WTC11 (cell line): Measurements from ENCODE around the gene ITGB1BP2. TPM values are rescaled to one million over a fixed set of nuclear protein-coding genes. Genes with fewer than 3 reads are reported as not detected.
A peak's percentile ranks its signal among the peaks of the same experiment; 100 is the strongest.

Experiments
- ATAC-seq: fragments of 200-7000 bp; cut with Tn5 transposase; 2 replicates; pipeline ENCODE4 v1.10.0; 2021; ENCODE audit warnings: mild to moderate bottlenecking, moderate library complexity
- CTCF ChIA-PET: fragments of 300-600 bp; sonication (Branson Sonifier 250); formaldehyde crosslinking; loops from one replicate; lab custom pipeline; 2021; ENCODE audit warnings: antibody characterized with exemption; lab: Charles Lee
- POLR2A ChIA-PET: fragments of 350-600 bp; sonication (Branson Sonifier 250); formaldehyde crosslinking; loops from one replicate; lab custom pipeline; 2021; ENCODE audit warnings: antibody characterized with exemption; lab: Charles Lee
- DNase-seq: peaks from one replicate; pipeline ENCODE4 v3.0.0; 2021; ENCODE audit warnings: low spot score
- H3K27ac Mint-ChIP-seq: 2 replicates; pipeline ENCODE4 v1.8.0; 2021; ENCODE audit warnings: mixed read lengths
- H3K27me3 Mint-ChIP-seq: 2 replicates; pipeline ENCODE4 v1.8.0; 2021; ENCODE audit warnings: low read depth, mild to moderate bottlenecking, moderate library complexity, mixed read lengths
- H3K36me3 Mint-ChIP-seq: 2 replicates; pipeline ENCODE4 v1.8.0; 2021; ENCODE audit warnings: mixed read lengths
- H3K4me1 Mint-ChIP-seq: 2 replicates; pipeline ENCODE4 v1.8.0; 2022; ENCODE audit warnings: mixed read lengths
- H3K4me3 Mint-ChIP-seq: 2 replicates; pipeline ENCODE4 v1.8.0; 2021; ENCODE audit warnings: mild to moderate bottlenecking, moderate library complexity, mixed read lengths
- H3K9me3 Mint-ChIP-seq: 2 replicates; pipeline ENCODE4 v1.8.0; 2021; ENCODE audit warnings: mixed read lengths
- AFF4 ChIP-seq: sonication (generic); formaldehyde crosslinking; IDR thresholded peaks from 2 replicates; pipeline ENCODE4 v1.8.1; 2023; ENCODE audit warnings: mild to moderate bottlenecking, missing genetic modification reagents, borderline replicate concordance
- CREB1 ChIP-seq: sonication (generic); formaldehyde crosslinking; IDR thresholded peaks from 2 replicates; pipeline ENCODE4 v1.8.0; 2023; ENCODE audit warnings: mild to moderate bottlenecking, missing genetic modification reagents
- CREM ChIP-seq: sonication (generic); formaldehyde crosslinking; IDR thresholded peaks from 2 replicates; pipeline ENCODE4 v1.8.1; 2022; ENCODE audit warnings: mild to moderate bottlenecking, missing genetic modification reagents, moderate library complexity
- E2F4 ChIP-seq: sonication (generic); formaldehyde crosslinking; IDR thresholded peaks from 2 replicates; pipeline ENCODE4 v1.8.1; 2022; ENCODE audit warnings: low read depth, mild to moderate bottlenecking, moderate library complexity, missing genetic modification reagents, borderline replicate concordance
- FOXK1 ChIP-seq: sonication (generic); formaldehyde crosslinking; IDR thresholded peaks from 2 replicates; pipeline ENCODE4 v1.8.0; 2022; ENCODE audit warnings: mild to moderate bottlenecking, moderate library complexity, missing genetic modification reagents
- GABPB1 ChIP-seq: sonication (generic); formaldehyde crosslinking; IDR thresholded peaks from 2 replicates; pipeline ENCODE4 v1.8.1; 2023; ENCODE audit warnings: mild to moderate bottlenecking, missing genetic modification reagents
- GTF2I ChIP-seq: fragments of 250-450 bp; sonication (Bioruptor Pico); conservative IDR thresholded peaks from 2 replicates; pipeline ENCODE4 v1.4.0; 2021; ENCODE audit warnings: mild to moderate bottlenecking
- HMGXB4 ChIP-seq: sonication (generic); formaldehyde crosslinking; IDR thresholded peaks from 2 replicates; pipeline ENCODE4 v1.8.1; 2023; ENCODE audit warnings: mild to moderate bottlenecking, moderate library complexity, missing genetic modification reagents
- IRF2 ChIP-seq: sonication (generic); formaldehyde crosslinking; IDR thresholded peaks from 2 replicates; pipeline ENCODE4 v1.8.0; 2022; ENCODE audit warnings: low read depth, missing genetic modification reagents, borderline replicate concordance
- MAX ChIP-seq: sonication (generic); formaldehyde crosslinking; IDR thresholded peaks from 2 replicates; pipeline ENCODE4 v1.8.0; 2022; ENCODE audit warnings: mild to moderate bottlenecking, missing genetic modification reagents
- MXD4 ChIP-seq: fragments of 250-450 bp; sonication (Bioruptor Pico); IDR thresholded peaks from 2 replicates; pipeline ENCODE4 v1.8.0; 2021; ENCODE audit warnings: mild to moderate bottlenecking, moderate library complexity, borderline replicate concordance
- RELA ChIP-seq: sonication (generic); formaldehyde crosslinking; IDR thresholded peaks from 2 replicates; pipeline ENCODE4 v1.8.1; 2022; ENCODE audit warnings: missing genetic modification reagents, mild to moderate bottlenecking, borderline replicate concordance
- USF1 ChIP-seq: sonication (generic); formaldehyde crosslinking; IDR thresholded peaks from 2 replicates; pipeline ENCODE4 v1.8.0; 2022; ENCODE audit warnings: mild to moderate bottlenecking, missing genetic modification reagents
- ZNF532 ChIP-seq: fragments of 250-450 bp; sonication (Bioruptor Pico); IDR thresholded peaks from 2 replicates; pipeline ENCODE4 v1.9.0; 2021; ENCODE audit warnings: mild to moderate bottlenecking, borderline replicate concordance
- total RNA-seq: library from RNA; stranded (reverse); gene quantifications from 3 replicates; pipeline ENCODE4 v1.2.3, GENCODE V29; 2021

Gene ITGB1BP2
- total RNA-seq, 1 experiment from 2014 or later, result 6.8 TPM

- Mint-ChIP-seq H3K4me3 (peak overlapping the region; percentile 90), H3K9me3 (no peaks in the 10 kb centered on the region), H3K4me1 (peaks cover 21% of the 10 kb centered on the region), H3K27me3 (no peaks in the 10 kb centered on the region), H3K36me3 (peaks cover 29% of the 10 kb centered on the region), H3K27ac (0 out of 2 replicates have a peak overlapping the region, but pooled peaks have one; percentile 63)
- ChIA-PET POLR2A (interaction anchor here (1.0 to 1.6 kb wide), 3 partner anchors 31 to 70 kb away, joined by 3 to 5 read pairs (median 5); partner anchors contain the start of gene NONO), CTCF (no interaction called here)
- DNase-seq (no peak), ATAC-seq (no peak)
- TF ChIP-seq CREB1 (CRISPR knock-in tag) (no peak), ZNF532 (CRISPR knock-in tag) (no peak), AFF4 (CRISPR knock-in tag) (no peak), MXD4 (CRISPR knock-in tag) (no peak), GABPB1 (no peak)
Observed at GRCh38 chrX:71252221-71252620, 49.3 kb upstream of the ITGB1BP2 start.

GRCh38 chrX:71253253-71254091, 48.1 kb upstream of the ITGB1BP2 start:
- Mint-ChIP-seq H3K36me3 (peaks cover 20% of the 10 kb centered on the region), H3K4me3 (peak overlapping the region; percentile 90), H3K27ac (peak overlapping the region; percentile 83), H3K4me1 (peaks cover 21% of the 10 kb centered on the region), H3K9me3 (no peaks in the 10 kb centered on the region), H3K27me3 (no peaks in the 10 kb centered on the region)
- TF ChIP-seq RELA (CRISPR knock-in tag), result no peak
- no peak for TF ChIP-seq E2F4 (CRISPR knock-in tag)
- TF ChIP-seq MAX, result no peak
- no peak for TF ChIP-seq HMGXB4 (CRISPR knock-in tag)
- TF ChIP-seq USF1 (CRISPR knock-in tag), result no peak
- TF ChIP-seq CREM, result no peak
- TF ChIP-seq CREB1 (CRISPR knock-in tag), result no peak
- no peak for TF ChIP-seq FOXK1 (CRISPR knock-in tag)
- TF ChIP-seq IRF2 (CRISPR knock-in tag), result no peak
- TF ChIP-seq GTF2I (CRISPR knock-in tag), result no peak
- POLR2A ChIA-PET, result interaction anchor here (0.9 to 2.3 kb wide), 4 partner anchors 30 to 112 kb away, joined by 3 to 17 read pairs (median 4); partner anchors contain the start of genes NONO and TAF1
- peak; percentile 12 for ATAC-seq
- CTCF ChIA-PET, result interaction anchor here (1.0 to 1.9 kb wide), 3 partner anchors 30 to 155 kb away, joined by 3 to 12 read pairs (median 8); partner anchors contain the start of genes NONO and TAF1
- DNase-seq, result peak; percentile 67
